Tibial nerve (tissue), 3 donors: ENCODE data around the gene RAB23.

Source experiments
- POLR2A ChIP-seq, 2 donors: fragments of 450-650 bp; IDR thresholded peaks; one replicate each; pipeline ENCODE4 v1.6.1; 2017; ENCODE audit warnings: antibody characterized with exemption in 2 of 2, mild to moderate bottlenecking in 2 of 2, moderate library complexity in 2 of 2
- TF ChIP-seq, protein P1 (sequence below), 5 experiments: fragments of 200-600 bp in 3 of 5; fragments of 450-650 bp in 2 of 5; sonication (generic) in 3 of 5; IDR thresholded peaks; one replicate each; pipeline ENCODE4 v1.5.1; 2016 to 2019; ENCODE audit warnings: antibody characterized with exemption in 5 of 5, mild to moderate bottlenecking in 3 of 5, moderate library complexity in 2 of 5

DNA sequence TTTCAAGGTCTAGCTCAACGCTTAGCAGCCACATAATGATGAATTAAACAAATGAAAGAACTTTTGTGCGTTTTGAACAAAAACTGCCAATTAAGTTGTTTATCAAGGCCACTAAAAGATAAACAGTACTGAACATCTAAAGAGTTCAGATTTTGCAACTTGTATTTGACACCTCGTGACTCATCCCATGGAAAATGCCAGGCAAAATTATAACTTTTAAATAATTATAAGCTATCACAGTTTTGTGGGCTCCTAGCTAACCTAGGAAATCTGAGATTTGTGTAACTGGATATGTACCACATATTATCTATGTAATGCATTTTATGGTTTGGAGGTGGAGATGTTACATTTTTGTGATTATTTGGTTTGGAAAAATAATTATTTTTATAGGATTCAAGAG lies 59.6 kb downstream of the RAB23 start:
- TF ChIP-seq, protein P1, sequence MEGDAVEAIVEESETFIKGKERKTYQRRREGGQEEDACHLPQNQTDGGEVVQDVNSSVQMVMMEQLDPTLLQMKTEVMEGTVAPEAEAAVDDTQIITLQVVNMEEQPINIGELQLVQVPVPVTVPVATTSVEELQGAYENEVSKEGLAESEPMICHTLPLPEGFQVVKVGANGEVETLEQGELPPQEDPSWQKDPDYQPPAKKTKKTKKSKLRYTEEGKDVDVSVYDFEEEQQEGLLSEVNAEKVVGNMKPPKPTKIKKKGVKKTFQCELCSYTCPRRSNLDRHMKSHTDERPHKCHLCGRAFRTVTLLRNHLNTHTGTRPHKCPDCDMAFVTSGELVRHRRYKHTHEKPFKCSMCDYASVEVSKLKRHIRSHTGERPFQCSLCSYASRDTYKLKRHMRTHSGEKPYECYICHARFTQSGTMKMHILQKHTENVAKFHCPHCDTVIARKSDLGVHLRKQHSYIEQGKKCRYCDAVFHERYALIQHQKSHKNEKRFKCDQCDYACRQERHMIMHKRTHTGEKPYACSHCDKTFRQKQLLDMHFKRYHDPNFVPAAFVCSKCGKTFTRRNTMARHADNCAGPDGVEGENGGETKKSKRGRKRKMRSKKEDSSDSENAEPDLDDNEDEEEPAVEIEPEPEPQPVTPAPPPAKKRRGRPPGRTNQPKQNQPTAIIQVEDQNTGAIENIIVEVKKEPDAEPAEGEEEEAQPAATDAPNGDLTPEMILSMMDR (IDR thresholded peaks at IDR 0.05), result no peak
- TF ChIP-seq POLR2A (IDR thresholded peaks at IDR 0.05), result no peak
